CD4-positive, alpha-beta T cell treated with Interleukin-21 for 1 hour (primary cell): ENCODE data around the gene USP36.
A peak's percentile ranks its signal among the peaks of the same experiment; 100 is the strongest.
"Not testable (repeated sequence)": the region's sequence is repeated elsewhere in the genome, so short reads cannot be mapped to it uniquely, and the experiment has no call there.

Experiments used
- DNase-seq: peaks from one replicate; pipeline ENCODE4 v3.0.0-alpha.2; 2020

The USP36 gene

GRCh38 chr17:78840780-78841611 lies at the start of gene USP36:
Gene USP36 (minus strand): TSS chr17:78840814. CDS start chr17:78836363, 4,451 bp downstream.
- DNase-seq, result peak; percentile 99

DNA sequence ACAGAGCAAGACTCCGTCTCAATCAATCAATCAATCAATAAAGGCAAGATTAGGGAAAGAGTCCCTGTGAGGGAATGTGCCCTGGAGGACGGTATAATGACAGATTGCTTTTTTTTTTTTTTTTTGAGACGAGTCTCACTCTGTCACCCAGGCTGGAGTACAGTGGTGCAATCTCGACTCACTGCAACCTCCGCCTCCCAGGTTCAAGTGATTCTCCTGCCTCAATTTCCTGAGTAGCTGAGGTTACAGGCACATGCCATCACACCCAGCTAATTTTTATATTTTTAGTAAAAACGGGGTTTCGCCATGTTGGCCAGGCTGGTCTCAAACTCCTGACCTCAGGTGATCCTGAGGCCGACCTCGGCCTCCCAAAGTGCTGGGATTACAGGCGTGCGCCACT lies 49.5 kb upstream of the USP36 start:
- not testable (repeated sequence) for DNase-seq

GRCh38 chr17:78889531-78889930 lies 48.9 kb upstream of the USP36 start:
- DNase-seq, result peak; percentile 20

- DNase-seq, result no peak
These were observed 48.4 kb upstream of the USP36 start for GRCh38 chr17:78888941-78889518.

DNA sequence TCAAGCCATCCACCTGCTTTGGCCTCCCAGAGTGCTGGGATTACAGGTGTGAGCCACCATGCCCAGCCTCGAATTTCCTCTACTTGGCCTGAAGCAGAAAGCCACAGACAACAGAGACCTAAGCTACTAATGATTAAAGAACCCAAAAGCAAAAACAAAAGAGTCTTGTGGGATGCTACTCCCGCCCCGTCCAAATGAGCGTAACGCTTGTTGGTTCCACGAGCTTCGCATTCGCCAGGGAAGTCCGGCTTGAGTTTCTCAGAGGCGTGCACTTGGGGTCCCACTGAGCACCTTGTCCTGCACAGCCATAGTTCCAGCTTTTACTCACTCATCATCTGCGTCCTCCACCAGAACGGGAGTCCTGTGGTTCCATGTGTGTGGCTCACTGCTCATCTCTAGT lies 46.3 kb upstream of the USP36 start:
- no peak for DNase-seq

GRCh38 chr17:78885956-78886355 lies 45.3 kb upstream of the USP36 start:
- DNase-seq, result no peak

DNA sequence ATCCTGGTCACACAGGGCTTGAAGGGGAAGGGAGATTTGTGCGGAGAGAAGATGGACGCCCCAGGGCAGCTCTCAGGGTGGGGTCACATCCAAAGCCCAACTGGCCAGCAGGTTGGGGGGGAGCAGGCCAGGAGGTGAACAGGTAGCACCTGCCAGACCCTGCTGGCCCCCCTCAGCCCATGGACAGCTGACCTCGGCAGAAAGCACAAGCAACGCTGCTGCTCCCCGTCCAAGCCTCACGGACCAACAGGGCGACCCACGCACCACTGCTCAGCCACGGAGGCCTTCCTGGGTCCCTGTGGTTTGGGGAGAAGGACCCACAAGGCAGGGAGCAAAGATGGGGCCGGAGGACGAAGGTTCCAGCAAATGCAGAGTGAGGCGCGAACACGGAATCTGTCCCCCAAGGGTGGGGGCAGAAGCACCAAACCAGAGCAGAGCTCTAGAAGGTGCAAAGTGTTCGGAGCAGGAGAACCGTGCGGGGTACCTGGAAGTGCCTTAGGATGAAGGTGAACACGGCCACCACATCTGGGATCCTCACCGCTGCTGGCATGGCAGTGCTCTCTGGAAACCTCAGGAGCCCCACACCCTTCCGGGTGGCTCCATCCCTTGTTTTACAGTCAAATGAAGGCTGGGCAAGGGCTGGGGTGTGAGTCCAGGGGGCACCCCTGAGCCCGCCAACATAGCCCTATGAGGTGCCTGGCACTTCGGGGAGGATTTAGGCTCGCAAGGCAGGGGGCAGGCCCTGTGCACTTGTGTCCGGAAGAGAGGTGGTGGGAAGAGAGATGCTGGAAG lies 44.5 kb upstream of the USP36 start:
- no peak for DNase-seq

DNA sequence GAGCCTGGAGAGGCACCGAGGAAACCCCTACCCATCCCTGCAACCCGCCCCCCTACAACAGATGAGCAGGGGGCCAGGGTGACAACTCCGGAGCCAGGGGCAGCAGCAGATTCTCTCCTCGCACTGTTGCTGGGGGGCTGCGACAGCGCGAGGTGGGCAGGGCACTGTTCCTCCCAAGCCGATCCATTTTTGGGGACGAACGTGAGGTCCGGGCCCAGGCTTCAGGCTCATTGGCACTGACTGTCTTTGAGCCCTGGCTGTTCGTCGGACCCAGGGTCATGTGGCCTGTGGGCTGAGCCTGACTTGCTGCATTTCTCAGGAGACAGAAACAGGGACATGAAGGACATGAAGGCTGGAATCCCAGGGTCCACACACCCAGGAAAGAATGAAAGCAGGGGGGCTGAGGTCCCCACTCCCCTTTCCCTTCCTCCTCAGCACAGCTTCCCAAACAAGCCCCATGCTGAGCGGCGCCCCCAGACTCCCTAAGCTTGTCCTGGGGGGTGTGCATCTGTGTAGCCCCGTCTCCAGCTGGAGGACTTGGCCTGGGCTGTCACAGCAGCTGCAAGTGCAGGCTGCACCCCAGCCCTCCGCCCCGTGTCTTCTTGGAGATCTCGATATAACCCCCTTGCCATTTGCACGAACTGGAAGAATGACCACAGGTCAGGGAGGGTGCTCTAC lies 43.7 kb upstream of the USP36 start:
- no peak for DNase-seq

DNA sequence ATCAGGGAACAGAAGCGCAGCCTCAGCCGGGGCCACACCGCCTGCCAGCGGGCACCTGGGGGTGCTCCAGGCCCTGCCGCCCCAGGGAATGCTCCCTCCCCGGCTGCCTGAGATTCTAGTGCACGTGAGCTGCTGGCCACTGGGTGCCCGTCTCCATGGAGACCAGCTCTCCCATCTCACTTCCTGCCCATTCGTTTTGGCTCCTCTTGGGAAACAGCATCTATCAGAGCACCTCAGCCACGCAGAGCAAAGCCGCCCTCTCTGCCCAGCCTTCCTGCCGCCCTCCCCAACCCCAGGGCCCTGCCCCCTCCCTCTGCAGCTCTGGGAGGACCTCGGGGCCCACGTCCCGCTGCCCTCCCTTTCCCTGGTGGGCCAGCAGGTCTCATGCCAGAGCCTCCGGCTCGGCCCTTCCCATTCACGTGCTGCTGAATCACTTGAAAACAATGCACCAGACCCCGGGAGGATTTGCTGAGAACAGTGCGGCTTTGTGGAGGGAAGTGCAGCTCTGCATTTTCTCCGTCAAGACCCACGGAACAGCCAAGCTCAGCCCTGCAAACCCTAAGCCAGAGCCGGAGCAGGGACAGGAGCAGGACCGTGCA lies 43.0 kb upstream of the USP36 start:
- DNase-seq, result no peak

DNA sequence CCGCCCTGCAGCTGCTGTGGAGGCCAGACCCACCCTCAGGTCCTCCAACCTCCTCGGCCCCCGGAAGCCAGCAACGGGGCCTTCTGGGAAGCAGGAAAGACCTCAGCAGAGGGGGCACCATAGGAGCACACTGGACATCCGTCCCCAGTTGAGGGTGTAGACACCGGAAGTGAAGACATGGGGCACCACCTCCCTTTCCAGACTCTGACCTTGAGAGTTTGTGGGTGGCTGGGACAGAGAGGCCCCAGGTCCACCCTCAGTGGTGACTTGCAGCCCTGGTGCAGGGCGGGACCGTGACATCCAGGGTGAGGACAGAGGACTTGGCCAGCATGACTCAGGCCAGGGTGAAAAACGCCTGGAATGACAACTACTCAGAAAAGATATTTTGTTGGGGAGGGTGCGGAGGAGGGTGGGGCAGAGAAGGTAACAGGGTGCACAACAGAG lies 42.5 kb upstream of the USP36 start:
- peak; percentile 17 for DNase-seq

GRCh38 chr17:78882540-78883088 lies 42.0 kb upstream of the USP36 start:
- no peak for DNase-seq

- DNase-seq, result peak; percentile 38
These were observed 39.1 kb upstream of the USP36 start for GRCh38 chr17:78879635-78880186.

- DNase-seq, result no peak
These were observed 38.4 kb upstream of the USP36 start for GRCh38 chr17:78878871-78879527.

GRCh38 chr17:78878261-78878660 lies 37.6 kb upstream of the USP36 start:
- DNase-seq, result no peak

GRCh38 chr17:78876954-78877517 lies 36.4 kb upstream of the USP36 start:
- DNase-seq, result not testable (repeated sequence)

- DNase-seq, result no peak
These were observed 35.5 kb upstream of the USP36 start for GRCh38 chr17:78876094-78876597.

DNA sequence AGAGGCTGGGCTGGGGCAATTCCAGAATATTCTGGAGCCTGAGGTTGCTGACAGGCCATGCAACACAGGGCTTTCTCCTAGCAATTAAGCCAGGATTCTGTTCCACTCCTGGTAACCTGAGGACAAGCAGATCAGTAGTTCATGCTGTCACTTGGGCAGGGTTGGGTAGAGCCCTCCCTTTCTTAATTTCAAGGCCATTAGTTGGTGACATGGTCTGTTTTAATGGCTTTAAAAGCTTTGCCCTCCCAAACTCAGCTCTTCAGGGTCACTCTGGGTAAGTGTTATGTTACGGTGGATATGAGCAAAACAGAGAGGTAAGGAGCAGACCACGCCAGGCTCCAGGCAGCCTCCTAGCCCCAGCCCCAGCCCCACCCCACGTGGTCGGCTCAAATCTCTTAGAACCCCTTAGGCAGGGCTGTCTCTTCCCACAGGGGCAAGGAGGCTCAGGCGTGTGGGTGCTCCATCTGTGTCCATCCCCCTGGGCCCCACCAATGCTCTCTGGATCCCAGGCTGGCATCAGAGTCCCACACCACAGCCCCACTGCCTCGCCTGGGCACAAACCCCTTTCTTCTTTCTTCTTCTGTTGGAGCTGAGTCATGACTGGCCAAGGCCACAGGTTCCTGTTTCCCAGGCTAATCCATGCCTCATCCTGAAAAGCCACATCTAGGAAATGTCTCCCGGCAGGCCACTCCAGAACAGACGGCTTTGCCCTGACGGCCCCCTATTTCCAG lies 34.9 kb upstream of the USP36 start:
- DNase-seq, result no peak

GRCh38 chr17:78873519-78874340 lies 33.1 kb upstream of the USP36 start:
- DNase-seq, result no peak

- no peak for DNase-seq
These were observed 31.9 kb upstream of the USP36 start for GRCh38 chr17:78872486-78872885.
